B cell (primary cell): Measurements from ENCODE around the gene GANC. TPM values are rescaled to one million over a fixed set of nuclear protein-coding genes. Genes with fewer than 3 reads are reported as not detected.

Source experiments
- ATAC-seq: fragments of 200-7000 bp; cut with Tn5 transposase; one replicate; pipeline ENCODE4 v1.10.0; 2021; ENCODE audit warnings: low read depth, mild to moderate bottlenecking, moderate number of reproducible peaks, moderate library complexity
- CTCF ChIA-PET: fragments of 350-600 bp; sonication (Branson Sonifier 250); formaldehyde crosslinking; loops from one replicate; lab custom pipeline; 2021; ENCODE audit warnings: antibody characterized with exemption, inconsistent platforms; lab: Charles Lee
- POLR2A ChIA-PET: fragments of 350-600 bp; sonication (Branson Sonifier 250); formaldehyde crosslinking; loops from one replicate; lab custom pipeline; 2021; ENCODE audit warnings: antibody characterized with exemption; lab: Charles Lee
- DNase-seq: peaks from one replicate; pipeline ENCODE4 v3.0.0; 2013
- H2AFZ ChIP-seq: 2 replicates; pipeline ENCODE4 v1.6.1; 2012; ENCODE audit warnings: mild to moderate bottlenecking, low read depth, low read length; ENCODE audit not compliant: insufficient read depth, poor library complexity, severe bottlenecking
- H3K27ac ChIP-seq, 2 donors: 1 replicate in 1 of 2; 2 replicates in 1 of 2; pipeline ENCODE4 v1.5.1; 2012 to 2013; ENCODE audit warnings: low read length in 2 of 2, mild to moderate bottlenecking in 2 of 2, moderate library complexity in 1 of 2
- H3K27me3 ChIP-seq, 4 experiments: fragments of 200-600 bp in 1 of 4; sonication (generic) in 1 of 4; replicated peaks in 1 of 4; 1 replicate in 2 of 4; 2 replicates in 2 of 4; pipeline versions ENCODE4 v1.6.1 to v1.7.0; 2013 to 2016; ENCODE audit warnings: low read length in 3 of 4, mild to moderate bottlenecking in 2 of 4, mixed read lengths in 1 of 4, moderate library complexity in 1 of 4; ENCODE audit not compliant: insufficient read depth in 4 of 4, control insufficient read depth in 3 of 4; ENCODE audit errors: control extremely low read depth in 1 of 4
- H3K36me3 ChIP-seq, 2 experiments: replicated peaks in 1 of 2; 1 replicate in 1 of 2; 2 replicates in 1 of 2; pipeline versions ENCODE4 v1.6.1 to v1.7.1; 2013; ENCODE audit warnings: low read length in 1 of 2; ENCODE audit not compliant: insufficient read depth in 2 of 2, control insufficient read depth in 1 of 2; ENCODE audit errors: control extremely low read depth in 1 of 2, extremely low read depth in 1 of 2
- H3K4me1 ChIP-seq, 2 donors: fragments of 200-600 bp in 1 of 2; sonication (generic) in 1 of 2; 1 replicate in 1 of 2; 2 replicates in 1 of 2; pipeline versions ENCODE4 v1.5.1 to v1.6.1; 2013 to 2017; ENCODE audit warnings: low read length in 2 of 2; ENCODE audit not compliant: control insufficient read depth in 2 of 2, insufficient read depth in 2 of 2
- H3K4me2 ChIP-seq: replicated peaks from 2 replicates; pipeline ENCODE3; 2012; ENCODE audit warnings: mild to moderate bottlenecking, low read depth, low read length; ENCODE audit not compliant: poor library complexity, severe bottlenecking
- H3K4me3 ChIP-seq, 5 experiments: fragments of 200-600 bp in 1 of 5; sonication (generic) in 1 of 5; 1 replicate in 3 of 5; 2 replicates in 2 of 5; pipeline versions ENCODE4 v1.5.1 to v1.7.0; 2011 to 2016; ENCODE audit warnings: low read length in 4 of 5, mild to moderate bottlenecking in 4 of 5, low read depth in 2 of 5, control low read depth in 1 of 5, moderate library complexity in 1 of 5; ENCODE audit not compliant: insufficient read depth in 1 of 5; ENCODE audit errors: control extremely low read depth in 1 of 5, extremely low read depth in 1 of 5
- H3K79me2 ChIP-seq: fragments of 200-600 bp; sonication (generic); one replicate; pipeline ENCODE4 v1.6.0; 2016; ENCODE audit warnings: low read length; ENCODE audit not compliant: control insufficient read depth, insufficient read depth
- H3K9ac ChIP-seq: fragments of 200-600 bp; sonication (generic); 2 replicates; pipeline ENCODE4 v1.6.1; 2017; ENCODE audit warnings: mild to moderate bottlenecking, low read length, moderate library complexity
- H3K9me3 ChIP-seq, 3 donors: one replicate each; pipeline versions ENCODE4 v1.6.1 to v1.7.1; 2013; ENCODE audit warnings: low read length in 2 of 3; ENCODE audit not compliant: control insufficient read depth in 2 of 3, insufficient read depth in 1 of 3; ENCODE audit errors: control extremely low read depth in 1 of 3
- H4K20me1 ChIP-seq: 2 replicates; pipeline ENCODE4 v1.6.0; 2012; ENCODE audit warnings: mild to moderate bottlenecking, low read length; ENCODE audit not compliant: insufficient read depth, control insufficient read depth, poor library complexity, severe bottlenecking
- H3K27ac Mint-ChIP-seq: one replicate; pipeline ENCODE4 v1.8.0; 2021; ENCODE audit warnings: mixed read lengths
- H3K27me3 Mint-ChIP-seq: one replicate; pipeline ENCODE4 v1.8.0; 2021; ENCODE audit warnings: mixed read lengths
- H3K4me1 Mint-ChIP-seq: one replicate; pipeline ENCODE4 v1.8.0; 2021; ENCODE audit warnings: mixed read lengths
- H3K4me3 Mint-ChIP-seq: one replicate; pipeline ENCODE4 v1.8.0; 2021; ENCODE audit warnings: mixed read lengths
- H3K9me3 Mint-ChIP-seq: one replicate; pipeline ENCODE4 v1.8.0; 2022; ENCODE audit warnings: mixed read lengths; ENCODE audit not compliant: insufficient read depth
- CTCF ChIP-seq: fragments of 200-600 bp; IDR thresholded peaks from one replicate; pipeline ENCODE4 v1.8.0; 2022; ENCODE audit warnings: antibody characterized with exemption, mild to moderate bottlenecking
- EZH2 ChIP-seq: IDR thresholded peaks from 2 replicates; pipeline ENCODE4 v1.6.1; 2012; ENCODE audit warnings: borderline replicate concordance, low read depth, mild to moderate bottlenecking, moderate library complexity, low read length; ENCODE audit not compliant: insufficient read depth, poor library complexity, severe bottlenecking
- WGBS: methylation state at CpG from one replicate; pipeline ENCODE4 v1.1.5; 2013; ENCODE audit warnings: missing lambda C conversion rate; ENCODE audit not compliant: insufficient coverage; 5-methylcytosine and 5-hydroxymethylcytosine counted together
- intact Hi-C: fragments of 100-400 bp; cut with micrococcal nuclease; formaldehyde crosslinking; loops from one replicate; pipeline ENCODE4 v1.10.0; 2022
- polyA plus RNA-seq: library from polyadenylated mRNA; depleted of rRNA; stranded (reverse); fragments of >200 nt; gene quantifications from 2 replicates; pipeline ENCODE4 v1.2.3, GENCODE V29; 2012
- total RNA-seq, 2 donors: library from RNA; stranded (reverse); fragments of 120-200 nt in 1 of 2; gene quantifications; 1 replicate in 1 of 2; 2 replicates in 1 of 2; pipeline versions ENCODE4 v1.2.3 to v1.2.4, GENCODE V29; 2013 to 2022

Gene GANC
- total and polyA plus RNA-seq, 2 donors (not counting 1 experiment from before 2014, with no cell fraction given), result 43.5 to 122 TPM

- ChIA-PET CTCF (no interaction called here), POLR2A (no interaction called here)
- H3K79me2 ChIP-seq, result no peaks in the 10 kb centered on the region
- no peak overlapping the region for H3K27ac Mint-ChIP-seq
- no peaks in the 10 kb centered on the region for H3K9me3 Mint-ChIP-seq
- no peak overlapping the region for H3K27ac ChIP-seq
- intact Hi-C loops, result loop anchor here (1.0 kb wide), 1 partner anchor 15 kb away; no protein-coding TSS in a partner anchor
- no peak overlapping the region for H3K4me3 ChIP-seq
- no peaks in the 10 kb centered on the region for H3K27me3 Mint-ChIP-seq
- H3K4me3 Mint-ChIP-seq, result no peak overlapping the region
- DNase-seq (no peak), ATAC-seq (no peak)
- no peaks in the 10 kb centered on the region for H4K20me1 ChIP-seq
- no peaks in the 10 kb centered on the region for H3K4me1 Mint-ChIP-seq
- no peaks in the 10 kb centered on the region for H3K27me3 ChIP-seq
- no peak overlapping the region for H3K9ac ChIP-seq
- no peaks in the 10 kb centered on the region for H3K9me3 ChIP-seq
- H3K4me1 ChIP-seq, result no peaks in the 10 kb centered on the region
- TF ChIP-seq CTCF, result no peak
- no peak for TF ChIP-seq EZH2
- H3K36me3 ChIP-seq, result peaks cover 6 to 79% of the 10 kb centered on the region in 2 experiments
- H2AFZ ChIP-seq, result no peak overlapping the region
- H3K4me2 ChIP-seq, result no peak overlapping the region
- 99% methylated on average over 5 of the region's 7 CpGs for WGBS
These were observed 79.4 kb downstream of the GANC start for GRCh38 chr15:42352401-42352800.

GRCh38 chr15:42353061-42353460 lies 80.1 kb downstream of the GANC start:
- no peak for TF ChIP-seq CTCF
- no peak for TF ChIP-seq EZH2
- H3K4me2 ChIP-seq, result no peak overlapping the region
- H3K4me3 Mint-ChIP-seq, result no peak overlapping the region
- no peaks in the 10 kb centered on the region for H3K9me3 ChIP-seq
- H4K20me1 ChIP-seq, result no peaks in the 10 kb centered on the region
- ChIA-PET POLR2A (no interaction called here), CTCF (no interaction called here)
- 100% methylated on average over 6 of the region's 6 CpGs for WGBS
- H3K9me3 Mint-ChIP-seq, result no peaks in the 10 kb centered on the region
- no peak overlapping the region for H3K9ac ChIP-seq
- peaks cover 6 to 74% of the 10 kb centered on the region in 2 experiments for H3K36me3 ChIP-seq
- no peak overlapping the region for H3K27ac Mint-ChIP-seq
- H3K4me3 ChIP-seq, result no peak overlapping the region
- DNase-seq (no peak), ATAC-seq (no peak)
- no peaks in the 10 kb centered on the region for H3K27me3 Mint-ChIP-seq
- H3K27ac ChIP-seq, result no peak overlapping the region
- intact Hi-C loops, result no loop called here
- H2AFZ ChIP-seq, result no peak overlapping the region
- H3K4me1 Mint-ChIP-seq, result no peaks in the 10 kb centered on the region
- no peaks in the 10 kb centered on the region for H3K4me1 ChIP-seq
- H3K27me3 ChIP-seq, result no peaks in the 10 kb centered on the region
- no peaks in the 10 kb centered on the region for H3K79me2 ChIP-seq
